NK-92 treated with Interleukin-12 subunit alpha and Interleukin-12 subunit beta, amount 100 ng/mL, for 24 hours (cell line): ENCODE results near the gene ZBTB20.
"Not testable (repeated sequence)": the region's sequence is repeated elsewhere in the genome, so short reads cannot be mapped to it uniquely, and the experiment has no call there.

Source experiments
- DNase-seq: peaks from one replicate; lab custom pipeline; 2025; lab: John Stamatoyannopoulos, UW

The ZBTB20 gene

GRCh38 chr3:115147329-115148141 is 447 bp upstream of the ZBTB20 start:
- peak; percentile 100 for DNase-seq

GRCh38 chr3:115146032-115146417 is 1.1 kb downstream of the ZBTB20 start:
- no peak for DNase-seq

GRCh38 chr3:115141033-115141757 is 5.9 kb downstream of the ZBTB20 start:
- no peak for DNase-seq

- DNase-seq = no peak
Measured at GRCh38 chr3:115139072-115139471, 8.0 kb downstream of the ZBTB20 start.

- no peak for DNase-seq
Measured at GRCh38 chr3:115134648-115135347, 12.3 kb downstream of the ZBTB20 start.

- no peak for DNase-seq
Measured at GRCh38 chr3:115127208-115127607, 19.9 kb downstream of the ZBTB20 start.

GRCh38 chr3:115120597-115120996 is 26.5 kb downstream of the ZBTB20 start:
- DNase-seq = no peak

GRCh38 chr3:115113367-115113766 is 33.7 kb downstream of the ZBTB20 start:
- DNase-seq = no peak

- no peak for DNase-seq
Measured at GRCh38 chr3:115111632-115112031, 35.5 kb downstream of the ZBTB20 start.

GRCh38 chr3:115110830-115111229 is 36.3 kb downstream of the ZBTB20 start:
- no peak for DNase-seq

- not testable (repeated sequence) for DNase-seq
Measured at GRCh38 chr3:115110066-115110465, 37.0 kb downstream of the ZBTB20 start.

- DNase-seq = no peak
Measured at GRCh38 chr3:115108614-115109013, 38.5 kb downstream of the ZBTB20 start.

- no peak for DNase-seq
Measured at GRCh38 chr3:115102046-115102445, 45.0 kb downstream of the ZBTB20 start.

- DNase-seq = no peak
Measured at GRCh38 chr3:115100806-115101205, 46.3 kb downstream of the ZBTB20 start.

- no peak for DNase-seq
Measured at GRCh38 chr3:115099986-115100571, 47.0 kb downstream of the ZBTB20 start.

- no peak for DNase-seq
Measured at GRCh38 chr3:115099134-115099985, 47.7 kb downstream of the ZBTB20 start.

- DNase-seq = no peak
Measured at GRCh38 chr3:115098354-115099073, 48.6 kb downstream of the ZBTB20 start.

GRCh38 chr3:115095236-115095635 is 51.9 kb downstream of the ZBTB20 start:
- DNase-seq = no peak

GRCh38 chr3:115092220-115092791 is 54.8 kb downstream of the ZBTB20 start:
- no peak for DNase-seq

GRCh38 chr3:115090712-115091111 is 56.4 kb downstream of the ZBTB20 start:
- DNase-seq = no peak
